GM23338 (cell line): ENCODE results near the gene MAPK9. TPM values are rescaled to one million over a fixed set of nuclear protein-coding genes. Genes with fewer than 3 reads are reported as not detected.
A peak's percentile ranks its signal among the peaks of the same experiment; 100 is the strongest.

Experiments
- ATAC-seq: fragments of 200-7000 bp; cut with Tn5 transposase; 3 replicates; pipeline ENCODE4 v1.9.1; 2020
- DNase-seq: peaks from one replicate; pipeline ENCODE4 v3.0.0-alpha.2; 2015; ENCODE audit warnings: low spot score
- H2AFZ ChIP-seq: fragments of 200-600 bp; sonication (generic); 2 replicates; pipeline ENCODE4 v1.8.0; 2016; ENCODE audit warnings: antibody characterized with exemption, mild to moderate bottlenecking, moderate library complexity
- H3F3A ChIP-seq: fragments of 200-600 bp; sonication (generic); replicated peaks from 2 replicates; pipeline ENCODE4 v1.8.0; 2017; ENCODE audit warnings: antibody characterized with exemption, mixed run types, low read depth
- H3K27ac ChIP-seq: fragments of 200-600 bp; sonication (generic); 2 replicates; pipeline ENCODE4 v1.6.1; 2016; ENCODE audit warnings: low read depth
- H3K27me3 ChIP-seq: fragments of 200-600 bp; sonication (generic); 2 replicates; pipeline ENCODE4 v1.8.0; 2016; ENCODE audit warnings: mild to moderate bottlenecking, mixed run types, moderate library complexity; ENCODE audit not compliant: insufficient read depth
- H3K36me3 ChIP-seq: fragments of 200-600 bp; sonication (generic); 2 replicates; pipeline ENCODE4 v1.8.0; 2016; ENCODE audit warnings: mild to moderate bottlenecking; ENCODE audit not compliant: insufficient read depth
- H3K4me1 ChIP-seq: fragments of 200-600 bp; sonication (generic); 2 replicates; pipeline ENCODE4 v1.8.0; 2016; ENCODE audit warnings: mild to moderate bottlenecking, moderate library complexity; ENCODE audit not compliant: insufficient read depth
- H3K4me2 ChIP-seq: fragments of 200-600 bp; sonication (generic); 2 replicates; pipeline ENCODE4 v1.7.1; 2017; ENCODE audit warnings: mixed run types
- H3K4me3 ChIP-seq: fragments of 200-600 bp; sonication (generic); 2 replicates; pipeline ENCODE4 v1.6.1; 2016; ENCODE audit warnings: mixed run types
- H3K79me2 ChIP-seq: fragments of 200-600 bp; sonication (generic); replicated peaks from 2 replicates; pipeline ENCODE4 v1.8.0; 2017; ENCODE audit warnings: mild to moderate bottlenecking; ENCODE audit not compliant: insufficient read depth
- H3K9me2 ChIP-seq: fragments of 200-600 bp; sonication (generic); 2 replicates; pipeline ENCODE4 v1.8.0; 2017; ENCODE audit not compliant: insufficient read depth
- H4K20me1 ChIP-seq: fragments of 200-600 bp; sonication (generic); replicated peaks from 2 replicates; pipeline ENCODE4 v1.8.0; 2017; ENCODE audit warnings: mild to moderate bottlenecking; ENCODE audit not compliant: insufficient read depth
- H3K27ac Mint-ChIP-seq: 2 replicates; pipeline ENCODE4 v1.8.0; 2020; ENCODE audit warnings: inconsistent platforms, mild to moderate bottlenecking, moderate library complexity, mixed read lengths
- H3K27me3 Mint-ChIP-seq: 3 replicates; pipeline ENCODE4 v1.8.0; 2022; ENCODE audit warnings: low read depth, mild to moderate bottlenecking, moderate library complexity, mixed read lengths, inconsistent platforms; ENCODE audit not compliant: insufficient read depth, poor library complexity
- H3K36me3 Mint-ChIP-seq: 3 replicates; pipeline ENCODE4 v1.8.0; 2021; ENCODE audit warnings: low read depth, mild to moderate bottlenecking, inconsistent platforms, moderate library complexity, mixed read lengths
- H3K4me1 Mint-ChIP-seq: 3 replicates; pipeline ENCODE4 v1.8.0; 2020; ENCODE audit warnings: mild to moderate bottlenecking, inconsistent platforms, mixed read lengths
- H3K4me3 Mint-ChIP-seq: 3 replicates; pipeline ENCODE4 v1.8.0; 2021; ENCODE audit warnings: moderate library complexity, mild to moderate bottlenecking, inconsistent platforms, mixed read lengths
- H3K9me3 Mint-ChIP-seq: 3 replicates; pipeline ENCODE4 v1.8.0; 2020; ENCODE audit warnings: moderate library complexity, mild to moderate bottlenecking, inconsistent platforms, mixed read lengths
- CREB1 ChIP-seq: fragments of 250-450 bp; sonication (Bioruptor Pico); IDR thresholded peaks from 2 replicates; pipeline ENCODE4 v1.5.0; 2020; ENCODE audit warnings: low read depth, mild to moderate bottlenecking, moderate library complexity
- EZH2 ChIP-seq: fragments of 200-600 bp; sonication (generic); IDR thresholded peaks from one replicate; pipeline ENCODE4 v1.8.0; 2017; ENCODE audit warnings: antibody characterized with exemption, mild to moderate bottlenecking, low read depth; ENCODE audit not compliant: unreplicated experiment
- ZNF114 ChIP-seq: fragments of 250-450 bp; sonication (Bioruptor Pico); IDR thresholded peaks from 2 replicates; pipeline ENCODE4 v1.5.0; 2020; ENCODE audit warnings: mild to moderate bottlenecking, moderate library complexity
- polyA plus RNA-seq: library from polyadenylated mRNA; unstranded; fragments of >200 nt; fragmentation: Nextera tagmentation; extraction: Ambion mirVana; gene quantifications from 2 replicates; pipeline ENCODE4 v1.2.1, GENCODE V29; 2016
- total RNA-seq: library from RNA; depleted of rRNA; stranded (reverse); fragments of >200 nt; shearing (Covaris generic); gene quantifications from 2 replicates; pipeline ENCODE4 v1.2.3, GENCODE V29; 2014
- TF ChIP-seq, protein P1 (sequence below), 2 experiments: fragments of 200-600 bp in 1 of 2; sonication (generic) in 1 of 2; conservative IDR thresholded peaks; 2 replicates each; pipeline versions ENCODE4 v1.5.1 to v1.6.1; 2016 to 2017; ENCODE audit warnings: antibody characterized with exemption in 2 of 2, low read depth in 2 of 2, mild to moderate bottlenecking in 2 of 2, moderate library complexity in 1 of 2
- TF ChIP-seq, protein P2 (sequence below): IDR thresholded peaks from 2 replicates; pipeline ENCODE4 v1.6.1; 2016; ENCODE audit warnings: antibody characterized with exemption
- TF ChIP-seq, protein P3 (sequence below): fragments of 250-450 bp; sonication (Bioruptor Pico); IDR thresholded peaks from 2 replicates; pipeline ENCODE4 v1.5.0; 2020; ENCODE audit warnings: mild to moderate bottlenecking, moderate library complexity

Gene MAPK9
- total and polyA plus RNA-seq, 2 experiments from 2014 or later = 16.8 to 37.0 TPM

GRCh38 chr5:180341595-180341994 lies 49.7 kb upstream of the MAPK9 start:
- no peak overlapping the region for H2AFZ ChIP-seq
- ATAC-seq (no peak), DNase-seq (no peak)
- H3K36me3 Mint-ChIP-seq = peaks cover 63% of the 10 kb centered on the region
- TF ChIP-seq EZH2 (no peak), ZNF114 (CRISPR knock-in tag) (no peak), CREB1 (no peak)
- TF ChIP-seq, protein P1, sequence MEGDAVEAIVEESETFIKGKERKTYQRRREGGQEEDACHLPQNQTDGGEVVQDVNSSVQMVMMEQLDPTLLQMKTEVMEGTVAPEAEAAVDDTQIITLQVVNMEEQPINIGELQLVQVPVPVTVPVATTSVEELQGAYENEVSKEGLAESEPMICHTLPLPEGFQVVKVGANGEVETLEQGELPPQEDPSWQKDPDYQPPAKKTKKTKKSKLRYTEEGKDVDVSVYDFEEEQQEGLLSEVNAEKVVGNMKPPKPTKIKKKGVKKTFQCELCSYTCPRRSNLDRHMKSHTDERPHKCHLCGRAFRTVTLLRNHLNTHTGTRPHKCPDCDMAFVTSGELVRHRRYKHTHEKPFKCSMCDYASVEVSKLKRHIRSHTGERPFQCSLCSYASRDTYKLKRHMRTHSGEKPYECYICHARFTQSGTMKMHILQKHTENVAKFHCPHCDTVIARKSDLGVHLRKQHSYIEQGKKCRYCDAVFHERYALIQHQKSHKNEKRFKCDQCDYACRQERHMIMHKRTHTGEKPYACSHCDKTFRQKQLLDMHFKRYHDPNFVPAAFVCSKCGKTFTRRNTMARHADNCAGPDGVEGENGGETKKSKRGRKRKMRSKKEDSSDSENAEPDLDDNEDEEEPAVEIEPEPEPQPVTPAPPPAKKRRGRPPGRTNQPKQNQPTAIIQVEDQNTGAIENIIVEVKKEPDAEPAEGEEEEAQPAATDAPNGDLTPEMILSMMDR (conservative IDR thresholded peaks at IDR 0.05; ENCODE audit: low read depth in 2 of 2) = no peak
- TF ChIP-seq, protein P2, sequence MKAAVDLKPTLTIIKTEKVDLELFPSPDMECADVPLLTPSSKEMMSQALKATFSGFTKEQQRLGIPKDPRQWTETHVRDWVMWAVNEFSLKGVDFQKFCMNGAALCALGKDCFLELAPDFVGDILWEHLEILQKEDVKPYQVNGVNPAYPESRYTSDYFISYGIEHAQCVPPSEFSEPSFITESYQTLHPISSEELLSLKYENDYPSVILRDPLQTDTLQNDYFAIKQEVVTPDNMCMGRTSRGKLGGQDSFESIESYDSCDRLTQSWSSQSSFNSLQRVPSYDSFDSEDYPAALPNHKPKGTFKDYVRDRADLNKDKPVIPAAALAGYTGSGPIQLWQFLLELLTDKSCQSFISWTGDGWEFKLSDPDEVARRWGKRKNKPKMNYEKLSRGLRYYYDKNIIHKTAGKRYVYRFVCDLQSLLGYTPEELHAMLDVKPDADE = no peak
- H3K27me3 ChIP-seq = no peaks in the 10 kb centered on the region
- H3K36me3 ChIP-seq = peaks cover 21% of the 10 kb centered on the region
- peaks cover 66% of the 10 kb centered on the region for H3K4me1 Mint-ChIP-seq
- peak overlapping the region; percentile 95 for H3K27ac ChIP-seq
- H3K4me3 ChIP-seq = no peak overlapping the region
- H3K27me3 Mint-ChIP-seq = peaks cover 17% of the 10 kb centered on the region
- peaks cover 79% of the 10 kb centered on the region for H3K79me2 ChIP-seq
- peaks cover 11% of the 10 kb centered on the region for H4K20me1 ChIP-seq
- peaks cover 54% of the 10 kb centered on the region for H3K4me1 ChIP-seq
- no peak overlapping the region for H3K4me3 Mint-ChIP-seq
- H3K27ac Mint-ChIP-seq = peak overlapping the region; percentile 95
- H3K9me2 ChIP-seq = no peaks in the 10 kb centered on the region
- H3F3A ChIP-seq = peaks cover 15% of the 10 kb centered on the region
- peak overlapping the region; percentile 53; the same call in 1 of the 2 replicates for H3K4me2 ChIP-seq
- no peaks in the 10 kb centered on the region; the same call in 2 of the 3 replicates for H3K9me3 Mint-ChIP-seq

GRCh38 chr5:180340856-180341255 lies 49.0 kb upstream of the MAPK9 start:
- Mint-ChIP-seq H3K4me1 (peaks cover 59% of the 10 kb centered on the region), H3K27ac (peak overlapping the region; percentile 82)
- no peak for ATAC-seq

More at GRCh38 chr5:180340856-180341255, 49.0 kb upstream of the MAPK9 start:
- H3K27me3 ChIP-seq = no peaks in the 10 kb centered on the region
- H3K4me2 ChIP-seq = no peak overlapping the region
- no peaks in the 10 kb centered on the region for H3K9me2 ChIP-seq
- no peak overlapping the region for H3K4me3 ChIP-seq
- H3K4me1 ChIP-seq = peaks cover 50% of the 10 kb centered on the region
- H3F3A ChIP-seq = peaks cover 22% of the 10 kb centered on the region
- H3K79me2 ChIP-seq = peaks cover 72% of the 10 kb centered on the region
- no peak for DNase-seq
- Mint-ChIP-seq H3K36me3 (peaks cover 64% of the 10 kb centered on the region), H3K4me3 (no peak overlapping the region; the same call in 2 of the 3 replicates), H3K9me3 (no peaks in the 10 kb centered on the region; the same call in 2 of the 3 replicates), H3K27me3 (peaks cover 16% of the 10 kb centered on the region)
- H3K36me3 ChIP-seq = peaks cover 28% of the 10 kb centered on the region
- H4K20me1 ChIP-seq = peaks cover 11% of the 10 kb centered on the region
- no peak overlapping the region for H2AFZ ChIP-seq
- TF ChIP-seq, protein P3, sequence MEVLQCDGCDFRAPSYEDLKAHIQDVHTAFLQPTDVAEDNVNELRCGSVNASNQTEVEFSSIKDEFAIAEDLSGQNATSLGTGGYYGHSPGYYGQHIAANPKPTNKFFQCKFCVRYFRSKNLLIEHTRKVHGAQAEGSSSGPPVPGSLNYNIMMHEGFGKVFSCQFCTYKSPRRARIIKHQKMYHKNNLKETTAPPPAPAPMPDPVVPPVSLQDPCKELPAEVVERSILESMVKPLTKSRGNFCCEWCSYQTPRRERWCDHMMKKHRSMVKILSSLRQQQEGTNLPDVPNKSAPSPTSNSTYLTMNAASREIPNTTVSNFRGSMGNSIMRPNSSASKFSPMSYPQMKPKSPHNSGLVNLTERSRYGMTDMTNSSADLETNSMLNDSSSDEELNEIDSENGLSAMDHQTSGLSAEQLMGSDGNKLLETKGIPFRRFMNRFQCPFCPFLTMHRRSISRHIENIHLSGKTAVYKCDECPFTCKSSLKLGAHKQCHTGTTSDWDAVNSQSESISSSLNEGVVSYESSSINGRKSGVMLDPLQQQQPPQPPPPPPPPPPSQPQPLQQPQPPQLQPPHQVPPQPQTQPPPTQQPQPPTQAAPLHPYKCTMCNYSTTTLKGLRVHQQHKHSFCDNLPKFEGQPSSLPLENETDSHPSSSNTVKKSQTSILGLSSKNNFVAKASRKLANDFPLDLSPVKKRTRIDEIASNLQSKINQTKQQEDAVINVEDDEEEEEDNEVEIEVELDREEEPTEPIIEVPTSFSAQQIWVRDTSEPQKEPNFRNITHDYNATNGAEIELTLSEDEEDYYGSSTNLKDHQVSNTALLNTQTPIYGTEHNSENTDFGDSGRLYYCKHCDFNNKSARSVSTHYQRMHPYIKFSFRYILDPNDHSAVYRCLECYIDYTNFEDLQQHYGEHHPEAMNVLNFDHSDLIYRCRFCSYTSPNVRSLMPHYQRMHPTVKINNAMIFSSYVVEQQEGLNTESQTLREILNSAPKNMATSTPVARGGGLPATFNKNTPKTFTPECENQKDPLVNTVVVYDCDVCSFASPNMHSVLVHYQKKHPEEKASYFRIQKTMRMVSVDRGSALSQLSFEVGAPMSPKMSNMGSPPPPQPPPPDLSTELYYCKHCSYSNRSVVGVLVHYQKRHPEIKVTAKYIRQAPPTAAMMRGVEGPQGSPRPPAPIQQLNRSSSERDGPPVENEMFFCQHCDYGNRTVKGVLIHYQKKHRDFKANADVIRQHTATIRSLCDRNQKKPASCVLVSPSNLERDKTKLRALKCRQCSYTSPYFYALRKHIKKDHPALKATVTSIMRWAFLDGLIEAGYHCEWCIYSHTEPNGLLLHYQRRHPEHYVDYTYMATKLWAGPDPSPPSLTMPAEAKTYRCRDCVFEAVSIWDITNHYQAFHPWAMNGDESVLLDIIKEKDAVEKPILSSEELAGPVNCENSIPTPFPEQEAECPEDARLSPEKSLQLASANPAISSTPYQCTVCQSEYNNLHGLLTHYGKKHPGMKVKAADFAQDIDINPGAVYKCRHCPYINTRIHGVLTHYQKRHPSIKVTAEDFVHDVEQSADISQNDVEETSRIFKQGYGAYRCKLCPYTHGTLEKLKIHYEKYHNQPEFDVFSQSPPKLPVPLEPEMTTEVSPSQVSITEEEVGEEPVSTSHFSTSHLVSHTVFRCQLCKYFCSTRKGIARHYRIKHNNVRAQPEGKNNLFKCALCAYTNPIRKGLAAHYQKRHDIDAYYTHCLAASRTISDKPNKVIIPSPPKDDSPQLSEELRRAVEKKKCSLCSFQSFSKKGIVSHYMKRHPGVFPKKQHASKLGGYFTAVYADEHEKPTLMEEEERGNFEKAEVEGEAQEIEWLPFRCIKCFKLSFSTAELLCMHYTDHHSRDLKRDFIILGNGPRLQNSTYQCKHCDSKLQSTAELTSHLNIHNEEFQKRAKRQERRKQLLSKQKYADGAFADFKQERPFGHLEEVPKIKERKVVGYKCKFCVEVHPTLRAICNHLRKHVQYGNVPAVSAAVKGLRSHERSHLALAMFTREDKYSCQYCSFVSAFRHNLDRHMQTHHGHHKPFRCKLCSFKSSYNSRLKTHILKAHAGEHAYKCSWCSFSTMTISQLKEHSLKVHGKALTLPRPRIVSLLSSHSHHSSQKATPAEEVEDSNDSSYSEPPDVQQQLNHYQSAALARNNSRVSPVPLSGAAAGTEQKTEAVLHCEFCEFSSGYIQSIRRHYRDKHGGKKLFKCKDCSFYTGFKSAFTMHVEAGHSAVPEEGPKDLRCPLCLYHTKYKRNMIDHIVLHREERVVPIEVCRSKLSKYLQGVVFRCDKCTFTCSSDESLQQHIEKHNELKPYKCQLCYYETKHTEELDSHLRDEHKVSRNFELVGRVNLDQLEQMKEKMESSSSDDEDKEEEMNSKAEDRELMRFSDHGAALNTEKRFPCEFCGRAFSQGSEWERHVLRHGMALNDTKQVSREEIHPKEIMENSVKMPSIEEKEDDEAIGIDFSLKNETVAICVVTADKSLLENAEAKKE (CRISPR knock-in tag) = no peak
- TF ChIP-seq, protein P2 = no peak
- H3K27ac ChIP-seq = peak overlapping the region; percentile 80; the same call in 1 of the 2 replicates
